ENCODE results near the gene SSR4.

The SSR4 gene

GRCh38 chrX:153825042-153825441 lies 30.6 kb downstream of the SSR4 start:
- DNase-seq (ENCODE audit: low read depth in 1 of 2, low spot score in 1 of 2), result no peak
- in situ Hi-C loops (cut with HindIII; ENCODE audit: low pct_unique_long_range_greater_than_20kb, low sequenced_read_pairs), result no loop called here
- no peak for TF ChIP-seq JUND (IDR thresholded peaks at IDR 0.05; ENCODE audit: low read depth)

- no peak for TF ChIP-seq JUND (IDR thresholded peaks at IDR 0.05; ENCODE audit: low read depth)
- in situ Hi-C loops (cut with HindIII; ENCODE audit: low pct_unique_long_range_greater_than_20kb, low sequenced_read_pairs), result no loop called here
- DNase-seq (ENCODE audit: low read depth in 1 of 2, low spot score in 1 of 2), result no peak
These were observed 32.5 kb downstream of the SSR4 start for GRCh38 chrX:153827016-153827415.

- in situ Hi-C loops (cut with HindIII; ENCODE audit: low pct_unique_long_range_greater_than_20kb, low sequenced_read_pairs), result no loop called here
- TF ChIP-seq JUND (IDR thresholded peaks at IDR 0.05; ENCODE audit: low read depth), result no peak
- DNase-seq (ENCODE audit: low read depth in 1 of 2, low spot score in 1 of 2), result no peak
These were observed 33.4 kb downstream of the SSR4 start for GRCh38 chrX:153827903-153828302.

GRCh38 chrX:153828308-153828707 lies 33.8 kb downstream of the SSR4 start:
- DNase-seq (ENCODE audit: low read depth in 1 of 2, low spot score in 1 of 2), result no peak
- no peak for TF ChIP-seq JUND (IDR thresholded peaks at IDR 0.05; ENCODE audit: low read depth)
- in situ Hi-C loops (cut with HindIII; ENCODE audit: low pct_unique_long_range_greater_than_20kb, low sequenced_read_pairs), result no loop called here

GRCh38 chrX:153828723-153829548 lies 34.5 kb downstream of the SSR4 start:
- in situ Hi-C loops (cut with HindIII; ENCODE audit: low pct_unique_long_range_greater_than_20kb, low sequenced_read_pairs), result no loop called here
- no peak for TF ChIP-seq JUND (IDR thresholded peaks at IDR 0.05; ENCODE audit: low read depth)
- DNase-seq (ENCODE audit: low read depth in 1 of 2, low spot score in 1 of 2), result no peak

DNA sequence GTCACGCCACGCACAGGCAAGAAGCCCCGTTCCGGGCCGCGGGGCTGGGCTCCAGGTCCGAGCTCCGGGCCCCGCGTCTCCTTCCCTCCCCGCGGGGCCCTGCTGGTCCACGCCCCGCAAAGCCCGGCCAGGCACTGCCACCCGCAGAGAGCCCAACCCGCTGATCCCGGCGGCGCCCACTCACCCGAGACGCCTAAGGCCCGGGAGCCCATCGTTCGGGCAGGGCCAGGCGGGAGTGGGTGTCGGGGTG lies 35.0 kb downstream of the SSR4 start:
- TF ChIP-seq JUND (IDR thresholded peaks at IDR 0.05; ENCODE audit: low read depth), result no peak
- DNase-seq (ENCODE audit: low read depth in 1 of 2, low spot score in 1 of 2), result no peak
- in situ Hi-C loops (cut with HindIII; ENCODE audit: low pct_unique_long_range_greater_than_20kb, low sequenced_read_pairs), result no loop called here

DNA sequence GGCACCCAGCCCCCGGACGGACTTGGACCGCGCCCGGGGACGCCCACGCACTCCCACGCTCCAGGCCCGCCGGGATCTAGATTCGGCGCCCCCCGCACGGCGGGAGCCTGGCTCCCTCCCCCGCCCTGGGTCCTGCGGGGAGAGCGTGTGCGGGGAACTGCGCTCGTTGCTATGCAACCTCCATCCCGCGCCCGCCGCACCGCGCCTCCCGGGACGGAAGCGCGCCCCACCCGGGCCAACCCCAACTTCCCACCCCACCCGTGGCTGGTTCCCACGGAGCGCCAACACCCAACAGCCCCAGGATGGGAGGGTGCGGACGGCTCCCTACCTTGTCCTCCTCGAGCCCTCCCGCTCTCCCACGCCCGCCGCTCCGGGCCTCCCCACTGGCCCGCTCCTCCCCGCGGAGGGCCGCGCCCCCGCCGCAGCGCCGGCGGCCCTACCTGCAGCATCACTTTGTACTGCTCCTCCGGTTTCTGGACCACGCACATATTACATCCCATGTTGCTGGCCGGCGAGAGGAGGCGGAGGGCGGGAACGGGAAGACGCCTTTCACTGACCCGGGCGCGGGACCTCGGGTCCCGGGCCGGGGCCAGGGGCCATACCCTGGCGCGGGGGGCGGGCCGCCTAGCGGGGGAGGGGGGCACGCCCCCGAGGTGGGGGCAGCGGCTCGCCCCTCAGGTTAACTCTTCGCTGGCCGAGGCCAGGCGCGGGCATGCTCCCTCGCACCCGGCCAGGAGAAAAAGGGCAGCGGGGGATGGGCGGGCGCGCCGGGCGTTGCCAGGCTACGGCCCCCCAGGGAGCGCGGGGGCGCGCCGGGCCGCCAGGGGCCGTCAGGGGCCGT lies 35.6 kb downstream of the SSR4 start, which contains the start of gene PDZD4:
Gene PDZD4 (minus strand): TSS at position 746 of the 841 bp plus-strand sequence. CDS start 246 bp downstream, at position 500.
- TF ChIP-seq JUND (IDR thresholded peaks at IDR 0.05; ENCODE audit: low read depth), result no peak
- no peak for DNase-seq (ENCODE audit: low read depth in 1 of 2, low spot score in 1 of 2)
- in situ Hi-C loops (cut with HindIII; ENCODE audit: low pct_unique_long_range_greater_than_20kb, low sequenced_read_pairs), result no loop called here

DNA sequence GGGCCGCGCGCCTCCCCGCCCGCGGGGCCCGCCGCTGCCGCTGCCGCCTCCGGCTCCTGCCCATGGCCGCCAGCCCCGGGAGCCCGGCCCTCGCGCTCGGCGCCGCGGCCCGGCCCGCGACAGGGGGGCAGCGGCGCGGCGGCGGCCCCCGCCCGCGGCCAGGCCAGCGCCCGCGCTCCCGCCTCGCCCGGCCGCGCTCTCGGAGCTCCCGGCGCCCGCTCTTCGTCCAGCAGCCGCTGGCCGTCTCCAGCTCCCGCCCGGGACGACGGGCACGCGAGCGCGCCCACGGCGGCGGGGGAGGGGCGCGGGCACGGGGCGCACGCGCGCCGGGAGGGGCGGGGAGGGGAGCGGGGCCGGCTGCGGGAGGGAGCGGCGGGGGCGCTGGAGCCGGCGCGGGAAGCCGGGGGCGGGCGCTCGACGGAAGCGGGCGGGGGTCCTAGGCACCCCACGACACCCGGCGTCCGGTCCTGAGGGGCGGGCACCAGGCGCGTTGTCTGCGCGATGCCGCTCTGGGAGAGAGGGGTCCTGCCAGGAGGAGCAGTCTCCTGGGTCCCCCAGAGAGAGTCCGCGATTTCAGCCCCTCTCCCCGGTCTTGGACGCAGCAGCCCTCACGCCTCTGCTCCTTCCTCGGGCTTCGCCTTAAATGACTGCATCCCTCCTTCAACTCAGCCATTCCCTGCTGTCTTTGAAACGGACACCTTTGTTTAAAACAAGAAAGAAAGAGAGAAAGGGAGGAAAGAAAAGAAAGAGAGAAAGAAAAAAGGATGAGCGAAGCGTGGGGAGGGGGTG lies 36.4 kb downstream of the SSR4 start:
- in situ Hi-C loops (cut with HindIII; ENCODE audit: low pct_unique_long_range_greater_than_20kb, low sequenced_read_pairs), result no loop called here

GRCh38 chrX:153831429-153832150 lies 37.1 kb downstream of the SSR4 start:
- no peak for TF ChIP-seq JUND (IDR thresholded peaks at IDR 0.05; ENCODE audit: low read depth)
- in situ Hi-C loops (cut with HindIII; ENCODE audit: low pct_unique_long_range_greater_than_20kb, low sequenced_read_pairs), result no loop called here
- DNase-seq (ENCODE audit: low read depth in 1 of 2, low spot score in 1 of 2), result no peak

More for the DNA sequence above, 36.4 kb downstream of the SSR4 start:
- no peak for DNase-seq (ENCODE audit: low read depth in 1 of 2, low spot score in 1 of 2)
- no peak for TF ChIP-seq JUND (IDR thresholded peaks at IDR 0.05; ENCODE audit: low read depth)

GRCh38 chrX:153832728-153833127 lies 38.3 kb downstream of the SSR4 start:
- DNase-seq (ENCODE audit: low read depth in 1 of 2, low spot score in 1 of 2), result no peak
- in situ Hi-C loops (cut with HindIII; ENCODE audit: low pct_unique_long_range_greater_than_20kb, low sequenced_read_pairs), result no loop called here
- TF ChIP-seq JUND (IDR thresholded peaks at IDR 0.05; ENCODE audit: low read depth), result no peak

- DNase-seq (ENCODE audit: low read depth in 1 of 2, low spot score in 1 of 2), result no peak
- TF ChIP-seq JUND (IDR thresholded peaks at IDR 0.05; ENCODE audit: low read depth), result no peak
- in situ Hi-C loops (cut with HindIII; ENCODE audit: low pct_unique_long_range_greater_than_20kb, low sequenced_read_pairs), result no loop called here
These were observed 42.5 kb downstream of the SSR4 start for GRCh38 chrX:153836921-153837320.

GRCh38 chrX:153844509-153845082 lies 50.1 kb downstream of the SSR4 start:
- in situ Hi-C loops (cut with HindIII; ENCODE audit: low pct_unique_long_range_greater_than_20kb, low sequenced_read_pairs), result no loop called here
- DNase-seq (ENCODE audit: low read depth in 1 of 2, low spot score in 1 of 2), result no peak
- no peak for TF ChIP-seq JUND (IDR thresholded peaks at IDR 0.05; ENCODE audit: low read depth)
